Measurements from ENCODE around the gene PRTFDC1.
"Not testable (repeated sequence)": the region's sequence is repeated elsewhere in the genome, so short reads cannot be mapped to it uniquely, and the experiment has no call there.

Gene PRTFDC1

GRCh38 chr10:24929056-24929544, 23.3 kb downstream of the PRTFDC1 start:
- no peak for FAIRE-seq

- FAIRE-seq: no peak
These were observed 24.2 kb downstream of the PRTFDC1 start for GRCh38 chr10:24928163-24928562.

DNA sequence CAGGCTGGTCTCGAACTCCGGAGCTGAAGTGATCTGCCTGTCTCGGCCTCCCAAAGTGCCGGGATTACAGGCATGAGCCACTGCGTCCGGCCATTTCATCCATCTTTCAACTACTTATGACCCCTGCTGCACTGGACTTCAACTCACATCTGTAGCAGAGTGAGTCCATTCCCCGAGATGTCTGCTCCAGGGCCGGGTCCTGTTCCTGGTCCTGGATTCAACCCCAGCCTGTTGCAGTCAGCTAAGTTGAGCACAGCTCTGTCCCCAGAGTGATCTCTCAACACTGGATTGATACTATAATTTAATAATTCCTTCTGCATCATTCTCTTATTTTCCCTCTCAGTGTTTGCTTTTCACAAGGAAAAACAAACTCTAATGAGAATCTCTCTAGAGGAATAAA, 25.8 kb downstream of the PRTFDC1 start:
- FAIRE-seq: no peak

DNA sequence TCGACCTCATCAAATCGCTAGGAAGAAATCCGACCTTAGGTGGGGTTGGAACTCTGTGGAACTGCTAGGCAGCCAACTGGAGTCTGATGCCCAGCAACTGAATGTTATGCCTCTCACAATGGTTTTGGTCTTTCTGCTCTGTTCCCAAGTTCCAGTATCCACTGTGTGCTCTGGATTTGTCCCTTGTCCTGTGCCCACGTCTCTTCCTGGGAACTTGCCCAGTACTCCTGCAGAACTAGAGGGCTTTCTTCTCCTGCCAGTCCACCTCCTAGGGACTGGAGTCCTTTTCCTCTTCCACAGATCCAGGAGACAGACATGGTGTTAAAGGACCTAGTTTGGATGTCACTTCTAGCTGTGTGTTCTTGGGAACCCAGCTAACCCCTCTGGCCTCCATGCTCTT, 26.6 kb downstream of the PRTFDC1 start:
- no peak for FAIRE-seq

- FAIRE-seq: not testable (repeated sequence)
These were observed 27.9 kb downstream of the PRTFDC1 start for GRCh38 chr10:24924483-24924882.

DNA sequence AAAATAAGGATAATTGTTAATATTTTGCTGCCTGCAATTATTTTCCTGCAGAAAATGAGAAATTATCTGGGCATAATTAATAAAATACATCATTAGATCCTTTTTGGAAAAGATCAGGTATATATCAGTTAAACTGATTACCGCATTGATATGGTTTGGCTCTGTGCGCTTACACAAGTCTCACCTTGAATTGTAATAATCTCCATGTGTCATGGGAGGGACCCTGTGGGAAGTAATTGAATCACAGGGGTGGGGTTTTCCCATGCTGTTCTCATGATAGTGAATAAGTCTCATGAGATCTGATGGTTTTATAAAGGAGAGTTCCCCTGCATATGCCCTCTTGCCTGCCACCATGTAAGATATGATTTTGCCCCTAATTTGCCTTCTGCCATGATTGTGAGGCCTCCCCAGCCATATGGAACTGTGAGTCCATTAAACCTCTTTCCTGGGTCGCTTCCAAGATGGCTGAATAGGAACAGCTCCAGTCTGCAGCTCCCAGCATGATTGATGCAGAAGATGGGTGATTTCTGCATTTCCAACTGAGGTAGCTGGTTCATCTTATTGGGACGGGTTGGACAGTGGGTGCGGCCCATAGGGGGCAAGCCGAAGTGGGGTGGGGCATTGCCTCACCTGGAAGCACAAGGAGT, 30.1 kb downstream of the PRTFDC1 start:
- FAIRE-seq: not testable (repeated sequence)

GRCh38 chr10:24920907-24921881, 31.2 kb downstream of the PRTFDC1 start:
- FAIRE-seq: no peak

DNA sequence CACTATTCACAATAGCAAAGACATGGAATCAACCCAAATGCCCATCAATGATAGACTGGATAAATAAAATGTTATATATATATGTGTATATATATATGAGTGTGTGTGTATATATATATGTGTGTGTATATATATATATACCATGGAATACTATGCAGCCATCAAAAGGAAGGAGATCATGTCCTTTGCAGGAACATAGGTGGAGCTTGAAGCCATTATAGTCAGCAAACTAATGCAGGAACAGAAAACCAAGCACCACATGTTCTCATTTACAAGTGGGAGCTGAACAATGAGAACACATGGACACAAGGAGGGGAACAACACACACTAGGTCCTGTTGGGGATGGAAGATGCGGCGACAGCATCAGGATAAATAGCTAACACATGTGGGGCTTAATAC, 32.2 kb downstream of the PRTFDC1 start:
- not testable (repeated sequence) for FAIRE-seq

DNA sequence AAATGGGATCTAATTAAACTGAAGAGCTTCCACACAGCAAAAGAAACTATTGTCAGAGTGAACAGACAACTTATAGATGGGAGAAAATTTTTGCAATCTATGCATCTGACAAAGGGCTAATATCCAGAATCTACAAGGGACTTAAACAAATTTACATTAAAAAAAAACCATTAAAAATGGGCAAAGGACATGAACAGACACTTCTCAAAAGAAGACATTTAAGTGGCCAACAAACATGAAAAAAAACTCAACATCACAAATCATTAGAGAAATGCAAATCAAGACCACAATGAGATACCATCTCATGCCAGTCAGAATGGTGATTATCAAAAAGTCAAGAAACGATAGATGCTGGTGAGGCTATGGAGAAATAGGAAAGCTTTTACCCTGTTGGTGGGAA, 32.8 kb downstream of the PRTFDC1 start:
- not testable (repeated sequence) for FAIRE-seq

- no peak for FAIRE-seq
These were observed 34.4 kb downstream of the PRTFDC1 start for GRCh38 chr10:24917979-24918378.

GRCh38 chr10:24917493-24917892, 34.9 kb downstream of the PRTFDC1 start:
- FAIRE-seq: no peak

DNA sequence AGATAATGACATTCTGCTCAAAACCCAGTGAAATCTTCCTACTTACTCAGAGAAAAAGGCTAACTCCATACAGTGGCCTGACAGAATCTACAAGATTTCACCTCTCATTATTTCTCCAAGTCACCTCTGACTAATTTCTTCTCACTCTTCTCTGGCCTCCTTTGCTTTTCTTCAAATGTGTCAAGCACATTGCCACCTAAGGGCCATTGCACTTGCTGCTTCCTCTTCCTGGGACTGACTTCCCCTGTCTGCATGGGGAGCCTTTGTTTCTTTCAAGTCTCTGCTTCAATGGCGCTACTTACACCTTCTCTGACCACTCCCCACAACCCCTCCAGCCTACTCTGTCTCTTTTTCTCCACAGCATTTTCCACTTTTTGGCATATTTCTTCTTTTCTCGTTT, 36.0 kb downstream of the PRTFDC1 start:
- FAIRE-seq: no peak

- no peak for FAIRE-seq
These were observed 37.1 kb downstream of the PRTFDC1 start for GRCh38 chr10:24915304-24915703.

- FAIRE-seq: no peak
These were observed 38.3 kb downstream of the PRTFDC1 start for GRCh38 chr10:24914148-24914547.

DNA sequence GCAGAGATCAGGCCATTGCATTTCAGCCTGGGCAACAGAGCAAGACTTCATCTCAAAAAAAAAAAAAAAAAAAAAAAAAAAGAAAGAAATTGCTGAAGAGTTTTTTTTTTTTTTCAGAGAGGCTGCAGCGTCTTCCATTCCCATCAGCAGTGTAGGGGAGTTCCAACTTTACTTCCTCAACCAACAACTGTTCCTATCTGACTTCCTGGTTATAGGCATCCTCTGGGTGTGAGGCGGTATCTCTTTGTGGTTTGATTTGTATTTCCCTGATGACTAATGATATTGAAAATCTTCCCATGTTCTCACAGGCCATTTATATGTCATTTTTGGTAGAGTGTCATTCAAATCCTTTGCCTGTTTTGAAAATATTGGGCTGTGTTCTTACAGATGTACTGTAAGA, 40.2 kb downstream of the PRTFDC1 start:
- no peak for FAIRE-seq

GRCh38 chr10:24911029-24911428, 41.4 kb downstream of the PRTFDC1 start:
- FAIRE-seq: no peak

GRCh38 chr10:24910574-24910973, 41.8 kb downstream of the PRTFDC1 start:
- FAIRE-seq: no peak

- no peak for FAIRE-seq
These were observed 43.5 kb downstream of the PRTFDC1 start for GRCh38 chr10:24908793-24909423.

- no peak for FAIRE-seq
These were observed 44.5 kb downstream of the PRTFDC1 start for GRCh38 chr10:24907956-24908355.

DNA sequence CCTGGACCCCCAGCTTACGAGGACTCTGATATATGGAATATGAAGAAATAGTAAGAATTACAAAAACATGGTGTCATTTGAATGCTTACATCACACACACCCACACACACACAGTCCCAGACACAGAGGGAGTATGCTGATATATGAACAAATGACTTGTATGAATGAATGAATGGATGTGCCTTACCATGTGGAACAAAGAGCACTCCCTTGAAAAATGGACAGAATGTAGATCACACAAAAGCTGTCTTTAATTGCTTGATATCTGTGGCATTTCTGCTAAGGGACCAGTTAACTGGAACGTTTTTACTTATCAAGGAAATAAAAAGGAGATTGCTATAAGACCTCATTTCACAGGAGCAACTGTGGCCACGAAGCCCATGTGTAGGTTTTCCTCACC, 46.0 kb downstream of the PRTFDC1 start:
- no peak for FAIRE-seq

- FAIRE-seq: no peak
These were observed 47.6 kb downstream of the PRTFDC1 start for GRCh38 chr10:24904824-24905223.

DNA sequence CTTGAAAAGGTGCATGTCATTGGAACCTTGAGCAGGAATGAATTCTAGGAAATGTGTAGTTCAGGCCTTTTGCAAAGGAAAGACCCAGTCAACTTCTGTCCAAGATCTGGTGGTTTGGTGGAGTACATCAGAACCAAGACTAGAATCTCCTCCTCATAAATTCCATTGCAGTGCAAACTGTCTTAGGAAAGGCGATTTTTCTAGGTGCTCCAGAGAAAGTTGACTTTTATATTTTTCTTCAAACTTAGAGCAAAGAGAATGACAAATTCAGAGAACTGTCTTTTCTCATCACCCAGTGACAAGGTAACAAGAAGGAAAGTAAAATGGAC, 50.0 kb downstream of the PRTFDC1 start:
- FAIRE-seq: no peak

DNA sequence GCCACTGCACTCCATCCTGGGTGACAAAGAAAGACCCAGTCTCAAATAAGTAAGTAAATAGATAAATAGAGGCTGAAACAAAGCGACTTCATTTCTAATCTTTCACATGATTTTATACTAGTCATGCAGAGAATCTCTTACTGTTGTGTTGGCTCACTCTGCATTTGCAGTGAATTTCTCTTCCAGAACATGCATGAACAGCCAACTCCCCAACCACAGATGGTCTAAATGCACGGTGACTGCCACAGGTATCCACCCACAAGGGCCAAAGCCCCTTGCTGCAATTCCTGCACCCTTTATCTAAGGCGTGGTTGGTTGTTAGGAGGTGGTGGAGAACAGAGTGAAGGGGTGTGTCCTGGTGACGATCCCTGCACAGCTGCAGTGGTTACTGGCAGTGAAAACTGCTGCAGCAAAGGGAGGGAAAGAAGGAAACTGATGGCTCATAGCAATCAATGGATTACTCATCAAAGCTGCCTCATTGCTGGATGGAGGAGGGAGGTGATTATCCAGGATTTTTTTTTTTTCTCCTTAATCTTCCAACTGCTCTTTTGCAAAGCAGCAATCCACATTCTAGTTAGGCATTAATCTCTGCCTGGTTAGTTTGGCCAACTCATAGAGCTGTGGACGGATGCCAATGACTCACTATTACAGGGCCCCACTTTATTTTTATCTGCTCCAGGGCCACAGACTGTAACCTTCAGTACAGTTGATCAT, 50.6 kb downstream of the PRTFDC1 start:
- no peak for FAIRE-seq

Measured in G401.6 (cell line).